Measurements from ENCODE around the gene PHLDB3. TPM values are rescaled to one million over a fixed set of nuclear protein-coding genes. Genes with fewer than 3 reads are reported as not detected.

Gene PHLDB3
- total and polyA plus RNA-seq, 2 donors (not counting 3 experiments of a cell fraction or from before 2014, with no cell fraction given): 5.5 to 12.0 TPM

DNA sequence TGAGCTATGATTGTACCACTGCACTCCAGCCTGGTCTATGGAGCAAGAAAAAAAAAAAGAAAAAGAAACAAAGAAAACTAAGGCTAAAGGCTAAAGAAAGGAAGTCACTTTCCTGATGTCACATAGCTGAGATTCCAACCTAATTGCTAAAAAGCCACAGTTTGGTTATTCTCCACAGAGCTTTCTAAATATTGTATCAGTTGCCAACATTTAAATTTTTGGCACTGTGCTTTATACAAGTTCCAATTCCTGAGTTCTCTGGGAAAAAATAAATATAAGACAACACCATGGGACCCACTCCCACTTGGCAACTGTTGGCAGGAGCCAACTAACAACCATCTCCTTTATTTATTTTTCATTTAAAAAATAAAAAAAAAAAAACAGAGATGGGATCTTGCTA is 27.9 kb downstream of the PHLDB3 start:
- dilution Hi-C loops (cut with MboI; ENCODE audit: extremely low pct_ligation_motif_present, low sequenced_read_pairs): no loop called here
- no peak overlapping the region for H3K27ac ChIP-seq (ENCODE audit: insufficient read depth, low read depth, low read length)
- ChIA-PET POLR2A (no interaction called here), CTCF (interaction anchor here (1.0 to 1.1 kb wide), 3 partner anchors 27 to 43 kb away, joined by 5 to 6 read pairs (median 5); no protein-coding TSS in a partner anchor)
- H2AFZ ChIP-seq (ENCODE audit: low read depth, low read length): no peak overlapping the region
- BruUV-seq (replicated peaks): no TSS peak
- DNase-seq (ENCODE audit: low read depth, low spot score) (peak; percentile 47), FAIRE-seq (peak; percentile 12)
- no peaks in the 10 kb centered on the region for H3K9me3 ChIP-seq (replicated peaks; ENCODE audit: control insufficient read depth, insufficient read depth, low read length)
- no peak overlapping the region for H3K4me3 ChIP-seq (replicated peaks in 1 of 3; ENCODE audit: insufficient read depth in 1 of 3, low read depth in 1 of 3, low read length in 3 of 3)
- H3K4me2 ChIP-seq (ENCODE audit: insufficient read depth, low read length): no peak overlapping the region
- peaks cover 11% of the 10 kb centered on the region for H3K4me1 ChIP-seq (ENCODE audit: control insufficient read depth, extremely low read depth, insufficient read depth, low read length)
- no peaks in the 10 kb centered on the region for H4K20me1 ChIP-seq (replicated peaks; ENCODE audit: control insufficient read depth, extremely low read depth, insufficient read depth, low read length)
- peaks cover 0 to 2% of the 10 kb centered on the region in 2 experiments for H3K36me3 ChIP-seq (ENCODE audit: control insufficient read depth in 2 of 2, extremely low read depth in 1 of 2, insufficient read depth in 2 of 2, low read length in 2 of 2)
- intact Hi-C loops (cut with micrococcal nuclease): no loop called here
- no peaks in the 10 kb centered on the region for H3K79me2 ChIP-seq (ENCODE audit: control insufficient read depth, insufficient read depth, low read length)
- no peak for TF ChIP-seq MYC (IDR thresholded peaks at IDR 0.05; ENCODE audit: low read depth, low read length)
- no peak for TF ChIP-seq POLR2A (IDR thresholded peaks at IDR 0.05; ENCODE audit: low read depth, low read length)
- TF ChIP-seq, protein P1, sequence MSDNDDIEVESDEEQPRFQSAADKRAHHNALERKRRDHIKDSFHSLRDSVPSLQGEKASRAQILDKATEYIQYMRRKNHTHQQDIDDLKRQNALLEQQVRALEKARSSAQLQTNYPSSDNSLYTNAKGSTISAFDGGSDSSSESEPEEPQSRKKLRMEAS (IDR thresholded peaks at IDR 0.05; ENCODE audit: insufficient read depth, insufficient read length): no peak
- TF ChIP-seq FOS (IDR thresholded peaks at IDR 0.05; ENCODE audit: borderline replicate concordance, insufficient read depth, low read length): no peak
- TF ChIP-seq JUN (IDR thresholded peaks at IDR 0.05; ENCODE audit: borderline replicate concordance, insufficient read depth, insufficient read length, low read depth): no peak
- TF ChIP-seq POLR2AphosphoS5 (IDR thresholded peaks at IDR 0.05; ENCODE audit: insufficient read depth, low read depth, low read length): no peak
- TF ChIP-seq EZH2 (IDR thresholded peaks at IDR 0.05; ENCODE audit: borderline replicate concordance, low read depth, low read length, severe bottlenecking): no peak
- TF ChIP-seq GATA2 (IDR thresholded peaks at IDR 0.05; ENCODE audit: insufficient read depth, insufficient read length, low read depth, low read length): no peak
- TF ChIP-seq, protein P2, sequence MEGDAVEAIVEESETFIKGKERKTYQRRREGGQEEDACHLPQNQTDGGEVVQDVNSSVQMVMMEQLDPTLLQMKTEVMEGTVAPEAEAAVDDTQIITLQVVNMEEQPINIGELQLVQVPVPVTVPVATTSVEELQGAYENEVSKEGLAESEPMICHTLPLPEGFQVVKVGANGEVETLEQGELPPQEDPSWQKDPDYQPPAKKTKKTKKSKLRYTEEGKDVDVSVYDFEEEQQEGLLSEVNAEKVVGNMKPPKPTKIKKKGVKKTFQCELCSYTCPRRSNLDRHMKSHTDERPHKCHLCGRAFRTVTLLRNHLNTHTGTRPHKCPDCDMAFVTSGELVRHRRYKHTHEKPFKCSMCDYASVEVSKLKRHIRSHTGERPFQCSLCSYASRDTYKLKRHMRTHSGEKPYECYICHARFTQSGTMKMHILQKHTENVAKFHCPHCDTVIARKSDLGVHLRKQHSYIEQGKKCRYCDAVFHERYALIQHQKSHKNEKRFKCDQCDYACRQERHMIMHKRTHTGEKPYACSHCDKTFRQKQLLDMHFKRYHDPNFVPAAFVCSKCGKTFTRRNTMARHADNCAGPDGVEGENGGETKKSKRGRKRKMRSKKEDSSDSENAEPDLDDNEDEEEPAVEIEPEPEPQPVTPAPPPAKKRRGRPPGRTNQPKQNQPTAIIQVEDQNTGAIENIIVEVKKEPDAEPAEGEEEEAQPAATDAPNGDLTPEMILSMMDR (IDR thresholded peaks at IDR 0.05; ENCODE audit: extremely low read depth in 1 of 2, insufficient read depth in 1 of 2, low read depth in 1 of 2, low read length in 2 of 2): no peak
- H3K9ac ChIP-seq (replicated peaks; ENCODE audit: extremely low read depth, insufficient read depth, low read length): no peak overlapping the region
- H3K27me3 ChIP-seq (ENCODE audit: control insufficient read depth in 2 of 2, insufficient read depth in 2 of 2, low read length in 2 of 2): no peaks in the 10 kb centered on the region
- no peaks in the 10 kb centered on the region for H3K9me1 ChIP-seq (replicated peaks; ENCODE audit: control insufficient read depth, extremely low read depth, insufficient read depth, low read length)
